ENCODE data around the gene AP2S1. TPM values are rescaled to one million over a fixed set of nuclear protein-coding genes. Genes with fewer than 3 reads are reported as not detected.

AP2S1 gene
- total and polyA plus RNA-seq, 2 of the 8 experiments (the other 6 are each of a cell fraction or from before 2014, with no cell fraction given): 195 to 211 TPM

DNA sequence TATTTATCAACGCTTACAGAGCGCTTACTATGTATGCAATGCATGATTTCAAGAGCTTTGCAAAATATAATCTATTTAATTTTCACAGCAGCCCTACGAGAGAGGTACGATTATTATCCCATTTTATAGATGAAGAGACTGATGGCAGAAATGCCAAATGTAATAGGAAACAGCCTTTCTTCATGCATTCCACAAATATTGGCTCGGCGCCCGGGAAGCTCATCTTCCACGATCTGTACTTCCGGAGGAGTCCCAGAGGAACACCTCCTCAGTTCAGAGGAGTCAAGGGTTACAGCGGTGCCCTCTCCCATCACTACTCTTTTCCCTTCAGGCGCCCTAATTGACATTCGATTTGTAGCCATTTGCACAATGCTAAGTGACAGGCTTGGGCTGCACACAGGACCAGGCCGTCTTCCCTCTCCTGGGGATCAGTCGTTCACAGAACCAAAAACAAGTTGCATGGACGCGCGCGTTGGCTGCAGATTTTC is 9.0 kb upstream of the AP2S1 start:
- H3K9me3 ChIP-seq (ENCODE audit: insufficient read depth in 2 of 2, low read depth in 1 of 2, low read length in 1 of 2): no peaks in the 10 kb centered on the region
- peaks cover 4 to 12% (median 8%) of the 10 kb centered on the region in 4 experiments for H3K4me1 ChIP-seq (replicated peaks in 1 of 4; ENCODE audit: control insufficient read depth in 3 of 4, insufficient read depth in 4 of 4, low read length in 3 of 4)
- H3K56ac ChIP-seq (replicated peaks; ENCODE audit: insufficient read length, low read depth, low read length): peak overlapping the region; percentile 60
- H2BK12ac ChIP-seq (ENCODE audit: low read depth, low read length): peak overlapping the region; percentile 96
- 13% methylated on average over 18 of the region's 18 CpGs; no CpG with 5 or more reads in 1 of the 2 experiments for WGBS, 2 experiments (ENCODE audit: extremely low coverage in 1 of 2, insufficient coverage in 1 of 2, insufficient read length in 1 of 2, insufficient replicate concordance in 2 of 2, low coverage in 1 of 2, low lambda C conversion rate in 2 of 2, missing lambda C conversion rate in 1 of 2)
- DNase-seq (ENCODE audit: low read depth in 1 of 2, low spot score in 2 of 2): no peak
- H4K20me1 ChIP-seq (replicated peaks in 1 of 2; ENCODE audit: control insufficient read depth in 1 of 2, insufficient read depth in 2 of 2, low read length in 2 of 2): peaks cover 8 to 12% of the 10 kb centered on the region in 2 experiments
- H3K36me3 ChIP-seq (ENCODE audit: control insufficient read depth in 2 of 4, insufficient read depth in 4 of 4, low read length in 3 of 4): no peaks in the 10 kb centered on the region
- H3K23me2 ChIP-seq (ENCODE audit: low read depth, low read length): peaks cover 22% of the 10 kb centered on the region
- no peak overlapping the region for H3K23ac ChIP-seq (ENCODE audit: insufficient read length)
- H3K14ac ChIP-seq (ENCODE audit: insufficient read length): no peak overlapping the region
- peak overlapping the region; percentile 92; the same call in 1 of the 2 replicates for H4K8ac ChIP-seq (ENCODE audit: extremely low read depth, insufficient read depth, low read length)
- ChIA-PET POLR2A (ENCODE audit: partially characterized antibody) (interaction anchor here (0.6 to 6.1 kb wide), 19 partner anchors 10 to 203 kb away, joined by 3 to 102 read pairs (median 3); partner anchors contain the start of gene AP2S1), CTCF (ENCODE audit: partially characterized antibody) (interaction anchor here (0.6 to 1.6 kb wide), 6 partner anchors 108 to 266 kb away, joined by 3 to 5 read pairs (median 4); no protein-coding TSS in a partner anchor)
- H2AK5ac ChIP-seq (ENCODE audit: low read depth, low read length): no peak overlapping the region
- H3K18ac ChIP-seq (ENCODE audit: extremely low read depth, low read length): peak overlapping the region; percentile 98
- H3K4me3 ChIP-seq (ENCODE audit: extremely low read depth in 1 of 4, insufficient read depth in 2 of 4, low read depth in 3 of 4, low read length in 4 of 4): peak overlapping the region; percentile 45 to 88 (median 80)
- H2BK120ac ChIP-seq (replicated peaks; ENCODE audit: low read depth, low read length): peak overlapping the region; percentile 15
- H4K91ac ChIP-seq (replicated peaks; ENCODE audit: insufficient read length, low read length): peak overlapping the region; percentile 99
- peak overlapping the region; percentile 85 for H3K27ac ChIP-seq (ENCODE audit: low read depth, low read length)
- no peak for FAIRE-seq
- peak overlapping the region; percentile 96 for H2BK5ac ChIP-seq (ENCODE audit: low read depth, low read length)
- peaks cover 0 to 4% (median 2%) of the 10 kb centered on the region in 4 experiments; a peak in 1 of 7 replicates for H3K27me3 ChIP-seq (replicated peaks in 1 of 4; ENCODE audit: control insufficient read depth in 3 of 4, extremely low read depth in 1 of 4, insufficient read depth in 3 of 4, low read length in 3 of 4)
- H2AFZ ChIP-seq (ENCODE audit: low read length): no peak overlapping the region
- peak overlapping the region; percentile 96 for H3K4ac ChIP-seq (replicated peaks; ENCODE audit: insufficient read length, low read depth, low read length)
- TF ChIP-seq, protein P1, sequence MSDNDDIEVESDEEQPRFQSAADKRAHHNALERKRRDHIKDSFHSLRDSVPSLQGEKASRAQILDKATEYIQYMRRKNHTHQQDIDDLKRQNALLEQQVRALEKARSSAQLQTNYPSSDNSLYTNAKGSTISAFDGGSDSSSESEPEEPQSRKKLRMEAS (IDR thresholded peaks at IDR 0.05): no peak
- TF ChIP-seq TAF7 (optimal IDR thresholded peaks at IDR 0.05; ENCODE audit: borderline replicate concordance, low read depth, low read length) (peak; percentile 48), PHF8 (conservative IDR thresholded peaks at IDR 0.05; ENCODE audit: low read depth, low read length) (no peak; the same call in 1 of the 2 replicates), SIN3A (conservative IDR thresholded peaks at IDR 0.05 in 1 of 2, IDR thresholded peaks at IDR 0.05 in 1 of 2; ENCODE audit: low read depth in 1 of 2, low read length in 2 of 2) (peak; percentile 71 to 76; a peak in 2 of 4 replicates), KDM4A (IDR thresholded peaks at IDR 0.05; ENCODE audit: low read depth, low read length, severe bottlenecking) (peak; percentile 22), GABPA (IDR thresholded peaks at IDR 0.05; ENCODE audit: borderline replicate concordance, insufficient read depth, low read length) (no peak), E2F6 (IDR thresholded peaks at IDR 0.05) (no peak), TCF12 (IDR thresholded peaks at IDR 0.05; ENCODE audit: low read depth, low read length) (0 out of 2 replicates have a peak, but pooled peaks have one; percentile 39), POLR2A (IDR thresholded peaks at IDR 0.05; ENCODE audit: control extremely low read depth in 1 of 2, low read depth in 2 of 2, low read length in 2 of 2) (peak; percentile 21 to 86)
- peak overlapping the region; percentile 92 to 99 for H3K4me2 ChIP-seq (ENCODE audit: insufficient read depth in 1 of 2, low read depth in 2 of 2, low read length in 2 of 2)
- no peak overlapping the region for H2BK20ac ChIP-seq (ENCODE audit: low read length)
- H3K79me1 ChIP-seq (ENCODE audit: low read depth, low read length): peaks cover 4% of the 10 kb centered on the region; the same call in 1 of the 2 replicates
- peak overlapping the region; percentile 99 for H4K5ac ChIP-seq (ENCODE audit: insufficient read length, low read depth, low read length)
- no peak overlapping the region for H2BK15ac ChIP-seq (ENCODE audit: low read length)
- peaks cover 23 to 38% of the 10 kb centered on the region in 2 experiments for H3K79me2 ChIP-seq (ENCODE audit: control insufficient read depth in 1 of 2, insufficient read depth in 2 of 2, low read length in 2 of 2)
- peak overlapping the region in 3 of 4 experiments; percentile 67 to 87 (median 72); a peak in 6 of 7 replicates for H3K9ac ChIP-seq (replicated peaks in 1 of 4; ENCODE audit: extremely low read depth in 1 of 4, low read depth in 3 of 4, low read length in 3 of 4)

Measured in H1 (cell line).